Neural progenitor cell (in vitro differentiated cells): Measurements from ENCODE around the gene TSC22D4. TPM values are rescaled to one million over a fixed set of nuclear protein-coding genes. Genes with fewer than 3 reads are reported as not detected.

ENCODE experiments used
- DNase-seq: peaks from one replicate; pipeline ENCODE4 v3.0.0-alpha.2; 2016; ENCODE audit warnings: low spot score
- H2AFZ ChIP-seq: fragments of 200-600 bp; sonication (generic); replicated peaks from 2 replicates; pipeline ENCODE4 v1.6.1; 2016; ENCODE audit warnings: antibody characterized with exemption
- H3F3A ChIP-seq: fragments of 200-600 bp; sonication (generic); 2 replicates; pipeline ENCODE4 v1.6.1; 2016; ENCODE audit warnings: antibody characterized with exemption, low read depth
- H3K27ac ChIP-seq: fragments of 200-600 bp; sonication (generic); 2 replicates; pipeline ENCODE4 v1.5.1; 2016; ENCODE audit warnings: mild to moderate bottlenecking
- H3K27me3 ChIP-seq: fragments of 200-600 bp; sonication (generic); 2 replicates; pipeline ENCODE4 v1.6.1; 2016; ENCODE audit warnings: mild to moderate bottlenecking, moderate library complexity
- H3K36me3 ChIP-seq: fragments of 200-600 bp; sonication (generic); 2 replicates; pipeline ENCODE4 v1.5.1; 2016
- H3K4me1 ChIP-seq: fragments of 200-600 bp; sonication (generic); 2 replicates; pipeline ENCODE4 v1.6.1; 2016; ENCODE audit warnings: mixed run types
- H3K4me2 ChIP-seq: fragments of 200-600 bp; sonication (generic); 2 replicates; pipeline ENCODE4 v1.6.1; 2016
- H3K4me3 ChIP-seq: fragments of 200-600 bp; sonication (generic); 2 replicates; pipeline ENCODE4 v1.5.1; 2016
- H3K79me2 ChIP-seq: fragments of 200-600 bp; sonication (generic); 2 replicates; pipeline ENCODE4 v1.6.1; 2016; ENCODE audit warnings: low read depth
- H3K9ac ChIP-seq: fragments of 200-600 bp; sonication (generic); 2 replicates; pipeline ENCODE4 v1.6.1; 2016
- H3K9me3 ChIP-seq: fragments of 200-600 bp; sonication (generic); 2 replicates; pipeline ENCODE4 v1.5.1; 2016; ENCODE audit warnings: low read depth
- H4K20me1 ChIP-seq: fragments of 200-600 bp; sonication (generic); 2 replicates; pipeline ENCODE4 v1.6.1; 2016; ENCODE audit warnings: low read depth
- H3K27ac Mint-ChIP-seq: 3 replicates; pipeline ENCODE4 v1.8.0; 2021; ENCODE audit warnings: mixed read lengths
- H3K27me3 Mint-ChIP-seq: 2 replicates; pipeline ENCODE4 v1.8.0; 2022; ENCODE audit warnings: low read depth, mild to moderate bottlenecking, inconsistent platforms, moderate library complexity, mixed read lengths; ENCODE audit not compliant: insufficient read depth
- H3K36me3 Mint-ChIP-seq: 3 replicates; pipeline ENCODE4 v1.8.0; 2021; ENCODE audit warnings: mixed read lengths
- H3K4me1 Mint-ChIP-seq: 3 replicates; pipeline ENCODE4 v1.8.0; 2021; ENCODE audit warnings: mixed read lengths
- H3K4me3 Mint-ChIP-seq: 3 replicates; pipeline ENCODE4 v1.8.0; 2021; ENCODE audit warnings: mild to moderate bottlenecking, moderate library complexity, mixed read lengths
- H3K9me3 Mint-ChIP-seq: 3 replicates; pipeline ENCODE4 v1.8.0; 2020; ENCODE audit warnings: mixed read lengths
- CTCF ChIP-seq: fragments of 200-600 bp; sonication (generic); IDR thresholded peaks from 2 replicates; pipeline ENCODE4 v1.5.1; 2017; ENCODE audit warnings: antibody characterized with exemption, mild to moderate bottlenecking
- EZH2 ChIP-seq: fragments of 200-600 bp; sonication (generic); IDR thresholded peaks from 2 replicates; pipeline ENCODE4 v1.6.1; 2017; ENCODE audit warnings: antibody characterized with exemption, mild to moderate bottlenecking, moderate library complexity
- EZH2phosphoT487 ChIP-seq: fragments of 200-600 bp; sonication (generic); IDR thresholded peaks from 2 replicates; pipeline ENCODE4 v1.6.1; 2017; ENCODE audit warnings: antibody characterized with exemption
- total RNA-seq: library from RNA; depleted of rRNA; stranded (reverse); fragments of >200 nt; gene quantifications from 2 replicates; pipeline ENCODE4 v1.2.3, GENCODE V29; 2015; ENCODE audit warnings: low replicate concordance

The TSC22D4 gene
- total RNA-seq, 1 donor from 2014 or later, result 11.0 TPM

GRCh38 chr7:100475549-100475948 is 3.5 kb downstream of the TSC22D4 start:
- no peak for TF ChIP-seq CTCF
- no peak for TF ChIP-seq EZH2phosphoT487
- TF ChIP-seq EZH2, result no peak
- no peak for DNase-seq
- H3K27me3 ChIP-seq, result no peaks in the 10 kb centered on the region
- no peak overlapping the region for H2AFZ ChIP-seq
- H4K20me1 ChIP-seq, result peaks cover 6% of the 10 kb centered on the region
- H3K27me3 Mint-ChIP-seq, result peaks cover 4% of the 10 kb centered on the region
- H3K36me3 ChIP-seq, result no peaks in the 10 kb centered on the region
- no peaks in the 10 kb centered on the region for H3K9me3 Mint-ChIP-seq
- H3K27ac ChIP-seq, result no peak overlapping the region
- H3K36me3 Mint-ChIP-seq, result no peaks in the 10 kb centered on the region
- H3F3A ChIP-seq, result peaks cover 14% of the 10 kb centered on the region
- no peak overlapping the region for H3K9ac ChIP-seq
- peaks cover 14% of the 10 kb centered on the region for H3K79me2 ChIP-seq
- H3K4me2 ChIP-seq, result peak overlapping the region; percentile 6
- no peaks in the 10 kb centered on the region for H3K9me3 ChIP-seq
- H3K4me1 ChIP-seq, result peaks cover 16% of the 10 kb centered on the region
- H3K4me3 ChIP-seq, result no peak overlapping the region
- H3K27ac Mint-ChIP-seq, result no peak overlapping the region
- peaks cover 28% of the 10 kb centered on the region for H3K4me1 Mint-ChIP-seq
- peak overlapping the region; percentile 77 for H3K4me3 Mint-ChIP-seq

GRCh38 chr7:100472854-100473499 is 6.0 kb downstream of the TSC22D4 start:
- DNase-seq, result no peak
- Histone ChIP-seq H3F3A (no peaks in the 10 kb centered on the region), H2AFZ (no peak overlapping the region), H3K36me3 (no peaks in the 10 kb centered on the region), H3K4me2 (no peak overlapping the region), H3K9me3 (no peaks in the 10 kb centered on the region), H3K27me3 (no peaks in the 10 kb centered on the region), H3K4me3 (no peak overlapping the region), H3K4me1 (peaks cover 16% of the 10 kb centered on the region), H3K9ac (no peak overlapping the region), H3K79me2 (peaks cover 6% of the 10 kb centered on the region), H4K20me1 (peaks cover 9% of the 10 kb centered on the region), H3K27ac (no peak overlapping the region)
- H3K27ac Mint-ChIP-seq, result peak overlapping the region; percentile 47
- H3K9me3 Mint-ChIP-seq, result no peaks in the 10 kb centered on the region
- H3K36me3 Mint-ChIP-seq, result no peaks in the 10 kb centered on the region
- H3K4me3 Mint-ChIP-seq, result no peak overlapping the region
- H3K27me3 Mint-ChIP-seq, result peaks cover 4% of the 10 kb centered on the region
- peaks cover 29% of the 10 kb centered on the region for H3K4me1 Mint-ChIP-seq
- TF ChIP-seq EZH2 (no peak), CTCF (no peak), EZH2phosphoT487 (no peak)

- H3K27ac Mint-ChIP-seq, result peak overlapping the region; percentile 76
- DNase-seq, result no peak
- Histone ChIP-seq H3K27me3 (no peaks in the 10 kb centered on the region), H3K36me3 (no peaks in the 10 kb centered on the region), H3K9me3 (no peaks in the 10 kb centered on the region), H3F3A (no peaks in the 10 kb centered on the region), H3K4me1 (peaks cover 10% of the 10 kb centered on the region), H3K4me3 (no peak overlapping the region), H3K27ac (no peak overlapping the region), H3K9ac (no peak overlapping the region), H3K79me2 (no peaks in the 10 kb centered on the region), H3K4me2 (no peak overlapping the region), H4K20me1 (peaks cover 9% of the 10 kb centered on the region), H2AFZ (no peak overlapping the region)
- peaks cover 29% of the 10 kb centered on the region for H3K4me1 Mint-ChIP-seq
- peaks cover 4% of the 10 kb centered on the region for H3K27me3 Mint-ChIP-seq
- H3K36me3 Mint-ChIP-seq, result no peaks in the 10 kb centered on the region
- H3K4me3 Mint-ChIP-seq, result no peak overlapping the region
- TF ChIP-seq EZH2phosphoT487 (no peak), CTCF (no peak), EZH2 (no peak)
- H3K9me3 Mint-ChIP-seq, result no peaks in the 10 kb centered on the region
Observed at GRCh38 chr7:100472121-100472851, 6.7 kb downstream of the TSC22D4 start.
